HG03342 (cell line): ENCODE measurements around the gene MARK1.

Experiments used
- ATAC-seq: cut with Tn5 transposase; IDR thresholded peaks from one replicate; pipeline ENCODE4 v1.9.1; 2021; ENCODE audit warnings: mild to moderate bottlenecking, moderate library complexity; ENCODE audit not compliant: unreplicated experiment

MARK1 gene

GRCh38 chr1:220708936-220709801 is 181.2 kb downstream of the MARK1 start:
- ATAC-seq, result no peak

- ATAC-seq, result no peak
Observed at GRCh38 chr1:220710333-220710732, 182.4 kb downstream of the MARK1 start.

GRCh38 chr1:220711056-220711809 is 183.3 kb downstream of the MARK1 start:
- ATAC-seq, result peak; percentile 88
